Fibroblast of lung (primary cell): Measurements from ENCODE around the gene KRT38. TPM values are rescaled to one million over a fixed set of nuclear protein-coding genes. Genes with fewer than 3 reads are reported as not detected.

Source experiments
- DNase-seq, 2 donors: peaks; one replicate each; pipeline versions ENCODE4 v3.0.0 to v3.0.0-alpha.2; 2010; ENCODE audit warnings: low read depth in 2 of 2
- H2AFZ ChIP-seq: 2 replicates; pipeline ENCODE4 v1.5.1; 2012; ENCODE audit warnings: low read length, control low read depth, inconsistent platforms
- H3K27ac ChIP-seq: 2 replicates; pipeline ENCODE4 v1.5.1; 2011; ENCODE audit warnings: low read length, control low read depth; ENCODE audit not compliant: insufficient read depth
- H3K27me3 ChIP-seq: 2 replicates; pipeline ENCODE4 v1.5.1; 2011; ENCODE audit warnings: mild to moderate bottlenecking, low read length; ENCODE audit not compliant: control insufficient read depth, insufficient read depth
- H3K36me3 ChIP-seq: 2 replicates; pipeline ENCODE4 v1.5.1; 2011; ENCODE audit warnings: low read length; ENCODE audit not compliant: control insufficient read depth, insufficient read depth
- H3K4me1 ChIP-seq: 2 replicates; pipeline ENCODE4 v1.5.1; 2011; ENCODE audit warnings: low read length; ENCODE audit not compliant: control insufficient read depth, insufficient read depth; ENCODE audit errors: extremely low read depth
- H3K4me2 ChIP-seq: 2 replicates; pipeline ENCODE4 v1.5.1; 2011; ENCODE audit warnings: low read length, control low read depth; ENCODE audit not compliant: insufficient read depth; ENCODE audit errors: extremely low read depth
- H3K4me3 ChIP-seq, 4 experiments: fragments of 200-600 bp in 1 of 4; sonication (generic) in 1 of 4; replicated peaks in 1 of 4; 2 replicates each; pipeline ENCODE4 v1.5.1; 2011 to 2016; ENCODE audit warnings: low read length in 4 of 4, low read depth in 3 of 4, mild to moderate bottlenecking in 3 of 4, control low read depth in 2 of 4, inconsistent platforms in 1 of 4, mixed read lengths in 1 of 4; ENCODE audit not compliant: insufficient read depth in 1 of 4; ENCODE audit errors: control extremely low read depth in 1 of 4
- H3K79me2 ChIP-seq: 2 replicates; pipeline ENCODE4 v1.5.1; 2012; ENCODE audit warnings: mild to moderate bottlenecking, low read length, inconsistent platforms; ENCODE audit not compliant: control insufficient read depth, insufficient read depth
- H3K9ac ChIP-seq: 2 replicates; pipeline ENCODE4 v1.5.1; 2011; ENCODE audit warnings: mild to moderate bottlenecking, low read length, control low read depth; ENCODE audit not compliant: insufficient read depth
- H3K9me3 ChIP-seq: 2 replicates; pipeline ENCODE4 v1.5.1; 2012; ENCODE audit warnings: low read depth, low read length; ENCODE audit not compliant: control insufficient read depth, insufficient read depth
- H4K20me1 ChIP-seq: 2 replicates; pipeline ENCODE4 v1.5.1; 2011; ENCODE audit warnings: low read length; ENCODE audit not compliant: control insufficient read depth, insufficient read depth; ENCODE audit errors: extremely low read depth
- EZH2 ChIP-seq: IDR thresholded peaks from 2 replicates; pipeline ENCODE4 v1.5.1; 2012; ENCODE audit warnings: low read length, control low read depth, mild to moderate bottlenecking; ENCODE audit errors: missing control alignments
- polyA plus RNA-seq, 2 donors: library from polyadenylated mRNA; depleted of rRNA in 1 of 2; stranded (reverse) in 1 of 2; unstranded in 1 of 2; fragments of >200 nt; gene quantifications; 2 replicates each; pipeline ENCODE4 v1.2.1, GENCODE V29; 2011 to 2012; ENCODE audit warnings: missing spikeins in 1 of 2
- total RNA-seq: library from RNA; depleted of rRNA; stranded (reverse); fragments of >200 nt; gene quantifications from 2 replicates; pipeline ENCODE4 v1.2.1, GENCODE V29; 2014
- TF ChIP-seq, protein P1 (sequence below), 2 donors: IDR thresholded peaks in 1 of 2; conservative IDR thresholded peaks in 1 of 2; 1 replicate in 1 of 2; 2 replicates in 1 of 2; pipeline ENCODE4 v1.5.1; 2011 to 2012; ENCODE audit warnings: low read length in 2 of 2, control low read depth in 1 of 2, inconsistent platforms in 1 of 2, low read depth in 1 of 2, mild to moderate bottlenecking in 1 of 2

KRT38 gene
- total and polyA plus RNA-seq, 2 donors (not counting 1 experiment from before 2014, with no cell fraction given), result under 0.01 to 0.02 TPM

- TF ChIP-seq, protein P1, sequence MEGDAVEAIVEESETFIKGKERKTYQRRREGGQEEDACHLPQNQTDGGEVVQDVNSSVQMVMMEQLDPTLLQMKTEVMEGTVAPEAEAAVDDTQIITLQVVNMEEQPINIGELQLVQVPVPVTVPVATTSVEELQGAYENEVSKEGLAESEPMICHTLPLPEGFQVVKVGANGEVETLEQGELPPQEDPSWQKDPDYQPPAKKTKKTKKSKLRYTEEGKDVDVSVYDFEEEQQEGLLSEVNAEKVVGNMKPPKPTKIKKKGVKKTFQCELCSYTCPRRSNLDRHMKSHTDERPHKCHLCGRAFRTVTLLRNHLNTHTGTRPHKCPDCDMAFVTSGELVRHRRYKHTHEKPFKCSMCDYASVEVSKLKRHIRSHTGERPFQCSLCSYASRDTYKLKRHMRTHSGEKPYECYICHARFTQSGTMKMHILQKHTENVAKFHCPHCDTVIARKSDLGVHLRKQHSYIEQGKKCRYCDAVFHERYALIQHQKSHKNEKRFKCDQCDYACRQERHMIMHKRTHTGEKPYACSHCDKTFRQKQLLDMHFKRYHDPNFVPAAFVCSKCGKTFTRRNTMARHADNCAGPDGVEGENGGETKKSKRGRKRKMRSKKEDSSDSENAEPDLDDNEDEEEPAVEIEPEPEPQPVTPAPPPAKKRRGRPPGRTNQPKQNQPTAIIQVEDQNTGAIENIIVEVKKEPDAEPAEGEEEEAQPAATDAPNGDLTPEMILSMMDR (conservative IDR thresholded peaks at IDR 0.05 in 1 of 2, IDR thresholded peaks at IDR 0.05 in 1 of 2; ENCODE audit: low read depth in 1 of 2, low read length in 2 of 2), result no peak
- no peak for TF ChIP-seq EZH2
- Histone ChIP-seq H3K9ac (no peak overlapping the region), H3K36me3 (no peaks in the 10 kb centered on the region), H3K27ac (no peak overlapping the region), H3K4me2 (no peak overlapping the region), H3K4me3 (no peak overlapping the region), H3K9me3 (no peaks in the 10 kb centered on the region), H4K20me1 (no peaks in the 10 kb centered on the region), H3K27me3 (peaks cover 2% of the 10 kb centered on the region), H2AFZ (no peak overlapping the region), H3K79me2 (no peaks in the 10 kb centered on the region), H3K4me1 (no peaks in the 10 kb centered on the region)
- peak in 1 of 2 donors; percentile 2 for DNase-seq
Measured at GRCh38 chr17:41455236-41455635, 14.5 kb upstream of the KRT38 start.

DNA sequence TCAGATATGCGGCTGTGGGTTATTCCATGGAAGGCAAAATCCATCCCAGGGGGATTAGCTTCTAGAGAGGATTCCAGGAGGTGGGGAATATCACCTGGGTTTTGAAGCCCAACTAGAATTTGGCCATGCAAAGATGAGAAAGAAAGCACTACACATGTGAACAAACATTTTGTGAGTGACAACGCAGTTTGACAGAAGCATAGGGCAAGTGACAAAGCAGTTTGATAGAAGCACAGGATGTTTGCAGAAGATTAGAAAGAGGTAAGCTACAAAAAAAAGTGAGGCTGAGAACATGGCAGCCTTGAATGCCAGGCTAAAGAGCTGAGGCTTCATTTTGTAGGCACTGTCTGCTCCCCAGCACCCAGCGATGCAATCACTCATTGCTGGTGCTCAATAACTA, 12.3 kb upstream of the KRT38 start:
- H3K79me2 ChIP-seq, result no peaks in the 10 kb centered on the region
- H3K9ac ChIP-seq, result no peak overlapping the region
- no peak overlapping the region for H3K4me2 ChIP-seq
- no peaks in the 10 kb centered on the region for H3K9me3 ChIP-seq
- no peak overlapping the region for H2AFZ ChIP-seq
- H3K4me1 ChIP-seq, result no peaks in the 10 kb centered on the region
- TF ChIP-seq, protein P1 (conservative IDR thresholded peaks at IDR 0.05 in 1 of 2, IDR thresholded peaks at IDR 0.05 in 1 of 2; ENCODE audit: low read depth in 1 of 2, low read length in 2 of 2), result no peak
- no peak for TF ChIP-seq EZH2
- peaks cover 2% of the 10 kb centered on the region for H3K27me3 ChIP-seq
- no peaks in the 10 kb centered on the region for H4K20me1 ChIP-seq
- DNase-seq, result no peak
- H3K27ac ChIP-seq, result no peak overlapping the region
- no peak overlapping the region for H3K4me3 ChIP-seq
- no peaks in the 10 kb centered on the region for H3K36me3 ChIP-seq

- DNase-seq, result no peak
- Histone ChIP-seq H3K27me3 (peaks cover 2% of the 10 kb centered on the region), H3K79me2 (no peaks in the 10 kb centered on the region), H3K4me2 (no peak overlapping the region), H3K4me1 (no peaks in the 10 kb centered on the region), H4K20me1 (no peaks in the 10 kb centered on the region), H3K9ac (no peak overlapping the region), H3K27ac (no peak overlapping the region), H2AFZ (no peak overlapping the region), H3K9me3 (no peaks in the 10 kb centered on the region), H3K4me3 (no peak overlapping the region), H3K36me3 (no peaks in the 10 kb centered on the region)
- TF ChIP-seq EZH2, result no peak
- TF ChIP-seq, protein P1 (conservative IDR thresholded peaks at IDR 0.05 in 1 of 2, IDR thresholded peaks at IDR 0.05 in 1 of 2; ENCODE audit: low read depth in 1 of 2, low read length in 2 of 2), result no peak
Measured at GRCh38 chr17:41452281-41452680, 11.5 kb upstream of the KRT38 start.
